Measurements from ENCODE around the gene ST8SIA5. TPM values are rescaled to one million over a fixed set of nuclear protein-coding genes. Genes with fewer than 3 reads are reported as not detected.

The ST8SIA5 gene
- total and polyA plus RNA-seq, 9 of the 15 experiments (the other 6 are each of a cell fraction or from before 2014, with no cell fraction given) = 0.03 to 0.33 (median 0.06) TPM; not detected in 5

DNA sequence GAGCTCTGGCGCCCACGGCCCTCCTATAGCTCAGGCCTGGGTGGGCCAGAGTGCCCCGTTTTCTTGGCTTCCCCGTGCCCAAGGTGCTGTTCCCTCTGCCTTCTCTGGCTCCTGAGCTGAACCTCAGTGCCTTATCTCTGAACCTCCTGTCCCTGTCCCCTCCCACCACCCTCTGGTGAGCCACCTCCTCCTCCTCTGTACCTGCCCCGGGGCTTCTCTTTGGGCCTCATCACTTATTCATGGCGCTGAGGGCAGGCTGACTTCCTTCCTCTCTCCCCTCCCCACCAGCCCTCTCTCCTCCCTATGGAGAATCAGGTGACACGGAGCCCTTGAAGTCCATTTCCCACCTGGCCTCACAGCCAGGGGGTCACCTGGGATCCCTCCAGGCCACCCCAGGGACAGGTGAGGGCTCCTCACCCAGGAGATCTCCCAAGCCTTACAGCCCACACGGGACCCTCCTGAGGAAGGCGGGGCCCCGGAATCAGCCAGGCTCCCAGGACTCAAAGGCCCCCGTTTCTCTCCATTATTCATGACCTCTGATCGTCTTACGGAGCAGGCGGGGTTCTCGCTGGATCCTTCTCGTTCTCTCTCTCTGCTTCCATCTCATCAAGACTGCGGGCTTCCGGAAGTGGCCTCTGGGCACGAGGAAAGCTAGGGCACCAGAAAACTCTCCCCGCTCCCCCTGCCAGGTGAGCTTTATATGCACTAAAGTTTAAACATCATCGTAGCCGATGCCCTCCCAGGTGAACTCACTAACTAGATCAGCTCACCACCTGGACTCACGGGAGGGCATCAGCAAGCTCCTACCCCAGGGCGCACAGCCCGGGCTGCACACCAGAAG lies 99.5 kb downstream of the ST8SIA5 start, which contains the start of gene LOXHD1:
TSS of gene LOXHD1 (minus strand) at position 106 of the 841 bp plus-strand sequence. CDS start 187 bp downstream, outside the sequence.
- Histone ChIP-seq H3K4me3 (no peak within 1 kb of the TSS), H3K4me2 (ENCODE audit: insufficient read depth, low read length) (no peak within 1 kb of the TSS), H3K9me3 (replicated peaks; ENCODE audit: control insufficient read depth, insufficient read depth, low read depth, low read length) (no peaks in the 10 kb centered on the region), H2AFZ (ENCODE audit: low read depth, low read length) (no peak within 1 kb of the TSS), H4K20me1 (replicated peaks; ENCODE audit: control insufficient read depth, insufficient read depth, low read length) (no peaks in the 10 kb centered on the region), H3K27me3 (ENCODE audit: control insufficient read depth in 2 of 2, insufficient read depth in 2 of 2, low read length in 2 of 2) (peaks cover 0 to 10% of the 10 kb centered on the region in 2 experiments; a peak in 2 of 5 replicates), H3K36me3 (ENCODE audit: control insufficient read depth, insufficient read depth, low read length) (no peaks in the 10 kb centered on the region), H3K27ac (ENCODE audit: extremely low read depth, low read depth, low read length) (no peak within 1 kb of the TSS), H3K9me1 (ENCODE audit: control insufficient read depth, insufficient read depth, low read length) (no peaks in the 10 kb centered on the region), H3K4me1 (replicated peaks in 1 of 2; ENCODE audit: control insufficient read depth in 2 of 2, insufficient read depth in 2 of 2, low read length in 2 of 2) (peaks cover 0 to 4% of the 10 kb centered on the region in 2 experiments; a peak in 2 of 5 replicates), H3K9ac (ENCODE audit: insufficient read depth in 1 of 2, low read depth in 2 of 2, low read length in 2 of 2) (no peak within 1 kb of the TSS), H3K79me2 (ENCODE audit: control insufficient read depth, insufficient read depth, low read length) (no peaks in the 10 kb centered on the region)
- ChIA-PET POLR2A (interaction anchor here (0.6 to 0.7 kb wide), 4 partner anchors 9 to 403 kb away, joined by 3 to 4 read pairs (median 3); no protein-coding TSS in a partner anchor), CTCF (ENCODE audit: low intra/inter-chr PET ratio) (interaction anchor here (0.6 to 1.4 kb wide), 3 partner anchors 101 to 110 kb away, joined by 3 to 7 read pairs (median 3); no protein-coding TSS in a partner anchor)
- in situ Hi-C loops (cut with MboI) = loop anchor here (5.0 to 10.0 kb wide), 2 partner anchors 373 to 510 kb away; no protein-coding TSS in a partner anchor
- FAIRE-seq (no peak), DNase-seq (ENCODE audit: extremely low read depth in 1 of 4, low spot score in 3 of 4) (no peak), ATAC-seq (no peak)
- 2% methylated on average over 23 of the region's 25 CpGs for WGBS (ENCODE audit: insufficient coverage, low coverage, missing lambda C conversion rate)
- no TSS peak for BruUV-seq (replicated peaks)
- TF ChIP-seq CAMTA2 (CRISPR knock-in tag; conservative IDR thresholded peaks at IDR 0.05) = no peak
- no peak for TF ChIP-seq RFX5 (IDR thresholded peaks at IDR 0.05; ENCODE audit: low read depth, low read length)
- no peak for TF ChIP-seq EZH2 (IDR thresholded peaks at IDR 0.05; ENCODE audit: borderline replicate concordance, low read depth, low read length)
- no peak for TF ChIP-seq ZNF764 (CRISPR knock-in tag; IDR thresholded peaks at IDR 0.05; ENCODE audit: low read depth)
- TF ChIP-seq, protein P1, sequence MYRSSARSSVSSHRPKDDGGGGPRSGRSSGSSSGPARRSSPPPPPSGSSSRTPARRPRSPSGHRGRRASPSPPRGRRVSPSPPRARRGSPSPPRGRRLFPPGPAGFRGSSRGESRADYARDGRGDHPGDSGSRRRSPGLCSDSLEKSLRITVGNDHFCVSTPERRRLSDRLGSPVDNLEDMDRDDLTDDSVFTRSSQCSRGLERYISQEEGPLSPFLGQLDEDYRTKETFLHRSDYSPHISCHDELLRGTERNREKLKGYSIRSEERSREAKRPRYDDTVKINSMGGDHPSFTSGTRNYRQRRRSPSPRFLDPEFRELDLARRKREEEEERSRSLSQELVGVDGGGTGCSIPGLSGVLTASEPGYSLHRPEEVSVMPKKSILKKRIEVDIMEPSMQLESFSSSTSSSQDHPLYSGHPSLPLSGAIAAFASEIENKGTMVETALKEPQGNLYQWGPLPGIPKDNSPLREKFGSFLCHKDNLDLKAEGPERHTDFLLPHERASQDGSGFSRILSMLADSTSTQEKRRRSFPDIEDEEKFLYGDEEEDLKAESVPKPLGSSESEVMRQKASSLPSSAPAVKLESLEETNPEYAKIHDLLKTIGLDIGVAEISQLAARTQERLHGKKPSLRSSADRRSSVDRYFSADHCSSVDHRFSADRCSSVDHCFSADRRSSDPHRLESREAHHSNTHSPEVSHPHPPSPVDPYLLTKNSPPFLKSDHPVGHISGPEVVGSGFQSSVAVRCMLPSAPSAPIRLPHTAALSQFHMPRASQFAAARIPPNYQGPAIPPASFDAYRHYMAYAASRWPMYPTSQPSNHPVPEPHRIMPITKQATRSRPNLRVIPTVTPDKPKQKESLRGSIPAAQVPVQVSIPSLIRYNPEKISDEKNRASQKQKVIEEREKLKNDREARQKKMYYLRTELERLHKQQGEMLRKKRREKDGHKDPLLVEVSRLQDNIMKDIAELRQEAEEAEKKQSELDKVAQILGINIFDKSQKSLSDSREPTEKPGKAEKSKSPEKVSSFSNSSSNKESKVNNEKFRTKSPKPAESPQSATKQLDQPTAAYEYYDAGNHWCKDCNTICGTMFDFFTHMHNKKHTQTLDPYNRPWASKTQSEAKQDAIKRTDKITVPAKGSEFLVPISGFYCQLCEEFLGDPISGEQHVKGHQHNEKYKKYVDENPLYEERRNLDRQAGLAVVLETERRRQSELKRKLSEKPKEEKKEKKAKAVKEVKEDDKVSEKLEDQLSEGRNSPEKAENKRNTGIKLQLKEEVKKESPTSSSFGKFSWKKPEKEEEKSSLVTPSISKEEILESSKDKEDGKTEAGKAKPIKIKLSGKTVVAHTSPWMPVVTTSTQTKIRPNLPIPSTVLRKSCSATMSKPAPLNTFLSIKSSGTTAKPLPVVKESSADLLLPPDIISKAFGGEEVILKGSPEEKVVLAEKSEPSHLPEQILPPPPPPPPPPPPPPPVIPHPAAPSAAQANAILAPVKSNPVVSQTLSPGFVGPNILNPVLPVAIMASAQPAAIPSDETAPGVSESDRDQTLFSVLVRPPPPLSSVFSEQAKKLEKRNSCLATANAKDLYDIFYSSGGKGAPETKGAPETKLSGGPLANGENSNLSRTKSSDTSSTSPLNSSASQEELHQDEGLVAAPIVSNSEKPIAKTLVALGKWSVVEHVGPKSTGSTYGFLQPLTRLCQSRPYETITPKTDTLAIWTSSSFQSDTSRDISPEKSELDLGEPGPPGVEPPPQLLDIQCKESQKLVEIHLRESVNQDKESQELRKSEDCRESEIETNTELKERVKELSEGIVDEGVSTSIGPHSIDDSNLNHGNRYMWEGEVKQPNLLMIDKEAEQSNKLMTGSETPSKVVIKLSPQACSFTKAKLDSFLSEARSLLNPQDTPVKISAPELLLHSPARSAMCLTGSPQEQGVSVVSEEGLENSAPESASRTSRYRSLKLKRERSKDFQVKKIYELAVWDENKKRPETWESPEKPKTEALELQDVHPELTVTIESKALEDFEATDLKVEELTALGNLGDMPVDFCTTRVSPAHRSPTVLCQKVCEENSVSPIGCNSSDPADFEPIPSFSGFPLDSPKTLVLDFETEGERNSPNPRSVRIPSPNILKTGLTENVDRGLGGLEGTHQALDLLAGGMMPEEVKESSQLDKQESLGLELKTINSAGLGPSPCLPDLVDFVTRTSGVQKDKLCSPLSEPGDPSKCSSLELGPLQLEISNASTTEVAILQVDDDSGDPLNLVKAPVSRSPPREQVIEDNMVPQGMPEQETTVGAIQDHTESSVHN (IDR thresholded peaks at IDR 0.05; ENCODE audit: borderline replicate concordance in 1 of 2, low read depth in 1 of 2) = no peak
- TF ChIP-seq, protein P2, sequence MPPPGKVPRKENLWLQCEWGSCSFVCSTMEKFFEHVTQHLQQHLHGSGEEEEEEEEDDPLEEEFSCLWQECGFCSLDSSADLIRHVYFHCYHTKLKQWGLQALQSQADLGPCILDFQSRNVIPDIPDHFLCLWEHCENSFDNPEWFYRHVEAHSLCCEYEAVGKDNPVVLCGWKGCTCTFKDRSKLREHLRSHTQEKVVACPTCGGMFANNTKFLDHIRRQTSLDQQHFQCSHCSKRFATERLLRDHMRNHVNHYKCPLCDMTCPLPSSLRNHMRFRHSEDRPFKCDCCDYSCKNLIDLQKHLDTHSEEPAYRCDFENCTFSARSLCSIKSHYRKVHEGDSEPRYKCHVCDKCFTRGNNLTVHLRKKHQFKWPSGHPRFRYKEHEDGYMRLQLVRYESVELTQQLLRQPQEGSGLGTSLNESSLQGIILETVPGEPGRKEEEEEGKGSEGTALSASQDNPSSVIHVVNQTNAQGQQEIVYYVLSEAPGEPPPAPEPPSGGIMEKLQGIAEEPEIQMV (tag; conservative IDR thresholded peaks at IDR 0.05; ENCODE audit: low read depth) = no peak
- TF ChIP-seq SP1 (CRISPR knock-in tag; IDR thresholded peaks at IDR 0.05) = no peak
- intact Hi-C loops (cut with micrococcal nuclease) = no loop called here
